ENCODE data around the gene ZNF12. TPM values are rescaled to one million over a fixed set of nuclear protein-coding genes. Genes with fewer than 3 reads are reported as not detected.

The ZNF12 gene
- total and polyA plus RNA-seq, 5 donors from 2014 or later = 17.8 to 27.6 (median 26.9) TPM

GRCh38 chr7:6655636-6656385 lies 50.9 kb downstream of the ZNF12 start:
- Histone ChIP-seq H3K9me3 (ENCODE audit: control insufficient read depth in 2 of 2, low read length in 2 of 2) (peaks cover 0 to 11% of the 10 kb centered on the region in 2 experiments), H3K36me3 (ENCODE audit: control insufficient read depth, insufficient read depth, low read length) (peaks cover 23% of the 10 kb centered on the region), H3K4me3 (ENCODE audit: low read depth, low read length) (no peak overlapping the region), H3K27ac (ENCODE audit: insufficient read depth, low read length, poor library complexity, severe bottlenecking) (no peak overlapping the region), H3K27me3 (ENCODE audit: control insufficient read depth, insufficient read depth, low read length) (no peaks in the 10 kb centered on the region), H3K4me1 (ENCODE audit: control insufficient read depth, insufficient read depth, low read length, poor library complexity, severe bottlenecking) (no peaks in the 10 kb centered on the region)
- no peak overlapping the region for H3K27ac Mint-ChIP-seq
- no peak overlapping the region for H3K4me3 Mint-ChIP-seq
- ATAC-seq (ENCODE audit: low read depth in 2 of 2) (no peak), DNase-seq (no peak)
- H3K36me3 Mint-ChIP-seq = peaks cover 11% of the 10 kb centered on the region
- no peaks in the 10 kb centered on the region for H3K27me3 Mint-ChIP-seq
- H3K9me3 Mint-ChIP-seq = peaks cover 0 to 3% (median 0%) of the 10 kb centered on the region in 7 donors
- peaks cover 0 to 9% (median 2%) of the 10 kb centered on the region in 4 donors for H3K4me1 Mint-ChIP-seq

DNA sequence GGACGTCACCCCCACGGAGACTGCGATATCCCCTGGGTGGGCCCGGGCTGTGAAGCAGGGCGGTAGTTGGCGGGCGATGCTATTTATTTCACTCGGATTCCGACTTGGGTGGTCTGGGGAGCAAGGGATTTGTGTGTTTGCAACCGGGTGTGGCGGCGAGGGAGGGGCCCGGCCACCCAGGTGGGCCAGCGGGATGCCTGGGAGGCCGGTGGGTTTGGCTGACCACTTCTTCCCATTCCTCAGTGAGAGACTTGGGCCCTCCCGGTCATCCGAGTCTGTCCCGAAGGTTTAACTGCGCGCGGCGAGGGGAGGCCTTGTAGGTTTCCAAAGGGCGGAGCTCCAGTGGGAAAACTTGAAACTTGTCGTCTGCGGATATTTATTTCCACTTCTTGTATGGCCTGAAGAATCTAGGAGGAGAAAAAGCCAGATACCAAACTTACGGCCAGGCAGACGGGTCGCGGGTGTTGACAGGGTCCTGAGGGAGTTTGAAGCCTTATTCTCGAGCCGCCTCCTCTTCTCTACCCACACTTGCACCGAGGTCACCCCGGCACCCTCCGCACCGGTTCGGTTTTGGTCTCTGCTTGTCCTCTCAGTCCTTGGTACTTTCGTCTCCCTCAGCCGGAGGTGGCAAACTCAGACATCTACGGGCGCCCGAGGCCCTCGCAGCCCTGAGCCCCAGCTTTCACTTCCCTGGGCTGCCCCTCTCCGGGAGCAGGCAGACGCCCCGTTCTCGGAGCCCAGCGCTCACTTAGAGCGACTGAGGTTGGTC lies 51.7 kb downstream of the ZNF12 start:
- H3K27ac Mint-ChIP-seq = no peak overlapping the region
- H3K4me3 Mint-ChIP-seq = peak overlapping the region in 1 of 4 donors; percentile 16
- no peak overlapping the region for H3K27ac ChIP-seq (ENCODE audit: insufficient read depth, low read length, poor library complexity, severe bottlenecking)
- DNase-seq (no peak), ATAC-seq (ENCODE audit: low read depth in 2 of 2) (no peak)
- no peaks in the 10 kb centered on the region for H3K27me3 ChIP-seq (ENCODE audit: control insufficient read depth, insufficient read depth, low read length)
- H3K4me1 Mint-ChIP-seq = peaks cover 0 to 9% (median 2%) of the 10 kb centered on the region in 4 donors
- peaks cover 19% of the 10 kb centered on the region for H3K36me3 Mint-ChIP-seq
- peaks cover 0 to 11% of the 10 kb centered on the region in 2 experiments for H3K9me3 ChIP-seq (ENCODE audit: control insufficient read depth in 2 of 2, low read length in 2 of 2)
- H3K36me3 ChIP-seq (ENCODE audit: control insufficient read depth, insufficient read depth, low read length) = peaks cover 30% of the 10 kb centered on the region
- no peaks in the 10 kb centered on the region for H3K27me3 Mint-ChIP-seq
- H3K4me1 ChIP-seq (ENCODE audit: control insufficient read depth, insufficient read depth, low read length, poor library complexity, severe bottlenecking) = no peaks in the 10 kb centered on the region
- no peak overlapping the region for H3K4me3 ChIP-seq (ENCODE audit: low read depth, low read length)
- H3K9me3 Mint-ChIP-seq = peaks cover 0 to 5% (median 0%) of the 10 kb centered on the region in 7 donors

- Mint-ChIP-seq H3K27me3 (no peaks in the 10 kb centered on the region), H3K4me1 (peaks cover 0 to 4% (median 2%) of the 10 kb centered on the region in 4 donors), H3K9me3 (peaks cover 0 to 5% (median 0%) of the 10 kb centered on the region in 7 donors), H3K4me3 (no peak overlapping the region), H3K36me3 (peaks cover 21% of the 10 kb centered on the region), H3K27ac (no peak overlapping the region)
- DNase-seq = no peak
- ATAC-seq (ENCODE audit: low read depth in 2 of 2) = no peak
- no peak overlapping the region for H3K4me3 ChIP-seq (ENCODE audit: low read depth, low read length)
- peaks cover 37% of the 10 kb centered on the region for H3K36me3 ChIP-seq (ENCODE audit: control insufficient read depth, insufficient read depth, low read length)
- H3K27ac ChIP-seq (ENCODE audit: insufficient read depth, low read length, poor library complexity, severe bottlenecking) = no peak overlapping the region
- H3K27me3 ChIP-seq (ENCODE audit: control insufficient read depth, insufficient read depth, low read length) = no peaks in the 10 kb centered on the region
- peaks cover 0 to 11% of the 10 kb centered on the region in 2 experiments for H3K9me3 ChIP-seq (ENCODE audit: control insufficient read depth in 2 of 2, low read length in 2 of 2)
- no peaks in the 10 kb centered on the region for H3K4me1 ChIP-seq (ENCODE audit: control insufficient read depth, insufficient read depth, low read length, poor library complexity, severe bottlenecking)
Observed at GRCh38 chr7:6654113-6654841, 52.5 kb downstream of the ZNF12 start.

- Histone ChIP-seq H3K4me1 (ENCODE audit: control insufficient read depth, insufficient read depth, low read length, poor library complexity, severe bottlenecking) (no peaks in the 10 kb centered on the region), H3K27me3 (ENCODE audit: control insufficient read depth, insufficient read depth, low read length) (no peaks in the 10 kb centered on the region), H3K27ac (ENCODE audit: insufficient read depth, low read length, poor library complexity, severe bottlenecking) (no peak overlapping the region), H3K4me3 (ENCODE audit: low read depth, low read length) (no peak overlapping the region), H3K9me3 (ENCODE audit: control insufficient read depth in 2 of 2, low read length in 2 of 2) (peaks cover 0 to 11% of the 10 kb centered on the region in 2 experiments), H3K36me3 (ENCODE audit: control insufficient read depth, insufficient read depth, low read length) (peaks cover 41% of the 10 kb centered on the region)
- H3K9me3 Mint-ChIP-seq = peaks cover 0 to 5% (median 0%) of the 10 kb centered on the region in 7 donors
- H3K27me3 Mint-ChIP-seq = no peaks in the 10 kb centered on the region
- H3K4me3 Mint-ChIP-seq = no peak overlapping the region
- H3K36me3 Mint-ChIP-seq = peaks cover 21% of the 10 kb centered on the region
- no peaks in the 10 kb centered on the region for H3K4me1 Mint-ChIP-seq
- ATAC-seq (ENCODE audit: low read depth in 2 of 2) (no peak), DNase-seq (no peak)
- no peak overlapping the region for H3K27ac Mint-ChIP-seq
Observed at GRCh38 chr7:6653071-6654003, 53.4 kb downstream of the ZNF12 start.

- Mint-ChIP-seq H3K36me3 (peaks cover 21% of the 10 kb centered on the region), H3K4me3 (no peak overlapping the region), H3K27ac (no peak overlapping the region), H3K27me3 (no peaks in the 10 kb centered on the region), H3K9me3 (peaks cover 0 to 5% (median 0%) of the 10 kb centered on the region in 7 donors), H3K4me1 (no peaks in the 10 kb centered on the region)
- no peak overlapping the region for H3K27ac ChIP-seq (ENCODE audit: insufficient read depth, low read length, poor library complexity, severe bottlenecking)
- H3K36me3 ChIP-seq (ENCODE audit: control insufficient read depth, insufficient read depth, low read length) = peaks cover 46% of the 10 kb centered on the region
- ATAC-seq (ENCODE audit: low read depth in 2 of 2) = no peak
- no peaks in the 10 kb centered on the region for H3K4me1 ChIP-seq (ENCODE audit: control insufficient read depth, insufficient read depth, low read length, poor library complexity, severe bottlenecking)
- DNase-seq = no peak
- no peaks in the 10 kb centered on the region for H3K27me3 ChIP-seq (ENCODE audit: control insufficient read depth, insufficient read depth, low read length)
- H3K9me3 ChIP-seq (ENCODE audit: control insufficient read depth in 2 of 2, low read length in 2 of 2) = peaks cover 0 to 11% of the 10 kb centered on the region in 2 experiments
- H3K4me3 ChIP-seq (ENCODE audit: low read depth, low read length) = no peak overlapping the region
Observed at GRCh38 chr7:6652446-6653011, 54.2 kb downstream of the ZNF12 start.

DNA sequence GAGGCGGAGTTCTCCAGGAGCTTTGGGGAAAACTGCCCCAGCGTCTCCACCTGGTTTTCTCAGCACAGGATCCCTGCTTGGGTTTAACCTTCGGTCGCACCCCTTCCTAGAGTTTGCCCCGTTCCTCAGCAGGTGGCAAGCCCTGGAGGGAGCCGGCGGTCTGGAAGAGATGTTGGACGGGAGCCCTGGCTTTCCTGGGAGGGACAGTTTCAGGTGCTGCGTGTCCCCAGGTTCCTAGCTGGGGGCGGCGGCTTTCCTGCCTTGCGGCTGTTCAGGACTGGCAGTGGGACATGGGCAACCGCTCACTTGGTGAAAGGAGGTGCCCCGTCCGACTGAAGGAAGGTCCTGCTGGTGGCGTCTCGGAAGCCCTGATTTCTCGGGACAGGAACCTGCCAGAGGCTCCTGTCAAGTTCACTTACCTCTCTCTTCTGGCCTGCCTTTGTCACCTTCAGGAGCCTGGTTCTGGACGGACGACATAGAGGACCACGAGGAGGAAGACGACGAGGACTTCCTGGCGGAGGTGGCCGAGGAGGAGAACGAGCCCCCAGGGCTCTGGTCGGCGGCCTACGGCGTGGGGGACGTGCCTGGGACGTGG lies 54.8 kb downstream of the ZNF12 start:
- no peaks in the 10 kb centered on the region for H3K27me3 Mint-ChIP-seq
- no peak overlapping the region for H3K4me3 Mint-ChIP-seq
- Histone ChIP-seq H3K9me3 (ENCODE audit: control insufficient read depth in 2 of 2, low read length in 2 of 2) (peaks cover 0 to 11% of the 10 kb centered on the region in 2 experiments), H3K27ac (ENCODE audit: insufficient read depth, low read length, poor library complexity, severe bottlenecking) (no peak overlapping the region), H3K27me3 (ENCODE audit: control insufficient read depth, insufficient read depth, low read length) (no peaks in the 10 kb centered on the region), H3K36me3 (ENCODE audit: control insufficient read depth, insufficient read depth, low read length) (peaks cover 50% of the 10 kb centered on the region), H3K4me3 (ENCODE audit: low read depth, low read length) (no peak overlapping the region), H3K4me1 (ENCODE audit: control insufficient read depth, insufficient read depth, low read length, poor library complexity, severe bottlenecking) (no peaks in the 10 kb centered on the region)
- H3K36me3 Mint-ChIP-seq = peaks cover 22% of the 10 kb centered on the region
- DNase-seq (no peak), ATAC-seq (ENCODE audit: low read depth in 2 of 2) (no peak)
- peaks cover 0 to 5% (median 0%) of the 10 kb centered on the region in 7 donors for H3K9me3 Mint-ChIP-seq
- no peak overlapping the region for H3K27ac Mint-ChIP-seq
- H3K4me1 Mint-ChIP-seq = peaks cover 0 to 2% (median under 1%) of the 10 kb centered on the region in 4 donors

Measured in CD4-positive, CD25-positive, alpha-beta regulatory T cell (primary cell).